PFSK-1 (cell line): ENCODE data around the gene ST7.

Experiments used
- POLR2AphosphoS5 ChIP-seq: IDR thresholded peaks from 2 replicates; pipeline ENCODE4 v1.6.1; 2012; ENCODE audit warnings: low read depth, mild to moderate bottlenecking, control low read depth, low read length, moderate library complexity
- REST ChIP-seq, 2 experiments: IDR thresholded peaks; 2 replicates each; pipeline versions ENCODE4 v1.6.1 to v1.8.0; 2011 to 2012; ENCODE audit warnings: low read depth in 2 of 2, low read length in 2 of 2, control low read depth in 1 of 2, inconsistent platforms in 1 of 2, mild to moderate bottlenecking in 1 of 2, moderate library complexity in 1 of 2; ENCODE audit not compliant: insufficient read depth in 1 of 2
- SIN3A ChIP-seq: IDR thresholded peaks from 2 replicates; pipeline ENCODE4 v1.6.1; 2012; ENCODE audit warnings: mild to moderate bottlenecking, low read length, moderate library complexity, borderline replicate concordance; ENCODE audit not compliant: insufficient read depth

- TF ChIP-seq POLR2AphosphoS5 (no peak), SIN3A (no peak), REST (IDR thresholded peaks at IDR 0.05; ENCODE audit: insufficient read depth in 1 of 2, low read depth in 2 of 2, low read length in 2 of 2) (no peak)
Observed at GRCh38 chr7:117045927-117046710, 92.8 kb downstream of the ST7 start.
